NCI-H1930 (cell line): ENCODE measurements around the gene COA1.

Experiments
- DNase-seq, 2 experiments: peaks; one replicate each; lab custom pipeline; 2025; lab: John Stamatoyannopoulos, UW

The COA1 gene

DNA sequence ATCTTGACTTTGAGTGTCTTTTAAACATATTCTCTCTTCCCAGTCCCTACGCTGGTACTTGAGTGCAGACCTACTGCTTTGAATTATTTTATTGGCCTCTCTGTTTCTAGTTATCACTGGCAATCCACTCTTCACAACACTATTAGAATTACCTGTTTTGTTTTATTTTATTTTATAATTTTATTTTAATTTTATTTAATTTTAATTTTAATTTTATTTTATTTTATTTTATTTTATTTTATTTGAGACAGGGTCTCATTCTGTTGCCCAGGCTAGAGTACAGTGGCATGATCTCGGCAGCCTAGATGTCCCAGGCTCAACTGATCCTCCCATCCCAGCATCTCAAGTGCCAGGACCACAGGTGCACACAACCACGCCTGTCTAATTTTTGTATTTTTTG lies 139.6 kb downstream of the COA1 start:
- DNase-seq = no peak
